HepG2 (cell line): Measurements from ENCODE around the gene MLST8. TPM values are rescaled to one million over a fixed set of nuclear protein-coding genes. Genes with fewer than 3 reads are reported as not detected.
A peak's percentile ranks its signal among the peaks of the same experiment; 100 is the strongest.

ENCODE experiments used
- HNRNPH1 ChIP-seq: fragments of 200-400 bp; formaldehyde crosslinking; optimal IDR thresholded peaks from 2 replicates; pipeline ENCODE3; 2017; ENCODE audit warnings: mild to moderate bottlenecking, low read depth, low read length
- KAT8 ChIP-seq: IDR thresholded peaks from 2 replicates; pipeline ENCODE4 v1.6.1; 2016; ENCODE audit warnings: missing genetic modification reagents, missing compliant biosample characterization
- POGZ ChIP-seq: sonication (generic); formaldehyde crosslinking; IDR thresholded peaks from 2 replicates; pipeline ENCODE4 v1.4.0; 2020; ENCODE audit warnings: mild to moderate bottlenecking, missing genetic modification reagents
- RBAK ChIP-seq: sonication (generic); formaldehyde crosslinking; IDR thresholded peaks from 2 replicates; pipeline ENCODE4 v1.5.1; 2020; ENCODE audit warnings: mild to moderate bottlenecking, missing genetic modification reagents
- SIN3A ChIP-seq: IDR thresholded peaks from 2 replicates; pipeline ENCODE4 v1.6.1; 2011; ENCODE audit warnings: low read depth, mild to moderate bottlenecking, control low read depth, low read length, borderline replicate concordance
- SNAPC5 ChIP-seq: sonication (generic); formaldehyde crosslinking; IDR thresholded peaks from 2 replicates; pipeline ENCODE4 v1.8.1; 2023; ENCODE audit warnings: mild to moderate bottlenecking, missing genetic modification reagents, borderline replicate concordance
- SYNCRIP ChIP-seq: fragments of 200-400 bp; formaldehyde crosslinking; IDR thresholded peaks from 2 replicates; pipeline ENCODE4 v1.6.1; 2018; ENCODE audit warnings: mild to moderate bottlenecking, low read depth, low read length; ENCODE audit not compliant: insufficient read depth
- TEAD3 ChIP-seq: optimal IDR thresholded peaks from 2 replicates; pipeline ENCODE3; 2016; ENCODE audit warnings: borderline replicate concordance
- THRA ChIP-seq: sonication (generic); formaldehyde crosslinking; IDR thresholded peaks from 2 replicates; pipeline ENCODE4 v1.4.0; 2020; ENCODE audit warnings: missing genetic modification reagents, borderline replicate concordance
- TRAFD1 ChIP-seq: sonication (generic); formaldehyde crosslinking; IDR thresholded peaks from 2 replicates; pipeline ENCODE4 v1.5.1; 2020; ENCODE audit warnings: missing genetic modification reagents, mild to moderate bottlenecking, borderline replicate concordance
- ZBTB43 ChIP-seq: sonication (generic); formaldehyde crosslinking; conservative IDR thresholded peaks from 2 replicates; pipeline ENCODE4 v1.4.0; 2020; ENCODE audit warnings: missing genetic modification reagents
- ZFP62 ChIP-seq: sonication (generic); formaldehyde crosslinking; IDR thresholded peaks from 2 replicates; pipeline ENCODE4 v1.4.0; 2020; ENCODE audit warnings: missing genetic modification reagents
- ZNF264 ChIP-seq: sonication (generic); formaldehyde crosslinking; IDR thresholded peaks from 2 replicates; pipeline ENCODE4 v1.4.0; 2020; ENCODE audit warnings: missing genetic modification reagents
- ZNF362 ChIP-seq: sonication (generic); formaldehyde crosslinking; IDR thresholded peaks from 2 replicates; pipeline ENCODE4 v1.4.0; 2020; ENCODE audit warnings: missing genetic modification reagents, mild to moderate bottlenecking, borderline replicate concordance
- ZNF441 ChIP-seq: sonication (generic); formaldehyde crosslinking; IDR thresholded peaks from 2 replicates; pipeline ENCODE4 v1.7.0; 2021; ENCODE audit warnings: missing genetic modification reagents, borderline replicate concordance
- ZNF501 ChIP-seq: sonication (generic); formaldehyde crosslinking; IDR thresholded peaks from 2 replicates; pipeline ENCODE4 v1.5.1; 2020; ENCODE audit warnings: mild to moderate bottlenecking, moderate library complexity, missing genetic modification reagents
- ZNF530 ChIP-seq: sonication (generic); formaldehyde crosslinking; IDR thresholded peaks from 2 replicates; pipeline ENCODE4 v1.5.0; 2020; ENCODE audit warnings: low read depth, mild to moderate bottlenecking, missing genetic modification reagents
- ZNF773 ChIP-seq: sonication (generic); formaldehyde crosslinking; IDR thresholded peaks from 2 replicates; pipeline ENCODE4 v1.4.0; 2020; ENCODE audit warnings: missing genetic modification reagents, borderline replicate concordance
- ZNF800 ChIP-seq: sonication (generic); formaldehyde crosslinking; IDR thresholded peaks from 2 replicates; pipeline ENCODE4 v1.4.0; 2020; ENCODE audit warnings: missing genetic modification reagents
- polyA plus RNA-seq, 8 experiments: library from polyadenylated mRNA; depleted of rRNA in 3 of 8; stranded (reverse) in 7 of 8; unstranded in 1 of 8; fragments of >200 nt; fragmentation: Illumina TruSeq in 4 of 8; extraction: Trizol in 4 of 8; gene quantifications; 2 replicates each; pipeline versions ENCODE4 v1.2.1 to v1.2.3, GENCODE V29; 2011 to 2016; ENCODE audit warnings: low read depth in 4 of 8, missing spikeins in 1 of 8, mixed read lengths in 1 of 8; ENCODE audit not compliant: insufficient read depth in 1 of 8
- total RNA-seq, 5 experiments: library from RNA; depleted of rRNA; stranded (reverse); fragments of >200 nt; fragmentation: Illumina TruSeq; extraction: Trizol; gene quantifications; 2 replicates each; pipeline ENCODE4 v1.2.3, GENCODE V29; 2016; ENCODE audit warnings: low read depth in 1 of 5

The MLST8 gene
- total and polyA plus RNA-seq, 2 of the 13 experiments (the other 11 are each of a cell fraction or from before 2014, with no cell fraction given), result 30.8 to 72.7 TPM

GRCh38 chr16:2157480-2158261 is 47.6 kb upstream of the MLST8 start (continued):
- TF ChIP-seq HNRNPH1, result no peak
- TF ChIP-seq ZNF264, result peak; percentile 53; the same call in 1 of the 2 replicates
- TF ChIP-seq ZNF800 (CRISPR knock-in tag), result peak; percentile 66; the same call in 1 of the 2 replicates
- 0 out of 2 replicates have a peak, but pooled peaks have one; percentile 51 for TF ChIP-seq POGZ (CRISPR knock-in tag)
- TF ChIP-seq TRAFD1 (CRISPR knock-in tag), result peak; percentile 32; the same call in 1 of the 2 replicates
- TF ChIP-seq SNAPC5 (CRISPR knock-in tag), result no peak
- TF ChIP-seq KAT8 (CRISPR knock-in tag), result peak; percentile 55; the same call in 1 of the 2 replicates
- peak; percentile 97 for TF ChIP-seq THRA (CRISPR knock-in tag)
- TF ChIP-seq SIN3A, result peak; percentile 83; the same call in 1 of the 2 replicates
- no peak for TF ChIP-seq SYNCRIP
- peak; percentile 37; the same call in 1 of the 2 replicates for TF ChIP-seq ZNF501 (CRISPR knock-in tag)
- TF ChIP-seq RBAK (CRISPR knock-in tag), result no peak
- TF ChIP-seq ZNF773, result no peak
- peak; percentile 62 for TF ChIP-seq TEAD3 (CRISPR knock-in tag)
- TF ChIP-seq ZBTB43, result 0 out of 2 replicates have a peak, but pooled peaks have one; percentile 38
- TF ChIP-seq ZFP62 (CRISPR knock-in tag), result no peak
- TF ChIP-seq ZNF530 (CRISPR knock-in tag), result no peak
- TF ChIP-seq ZNF441 (CRISPR knock-in tag), result no peak
- no peak for TF ChIP-seq ZNF362 (CRISPR knock-in tag)
